ENCODE results near the gene LRRC43. TPM values are rescaled to one million over a fixed set of nuclear protein-coding genes. Genes with fewer than 3 reads are reported as not detected.

LRRC43 gene
- total RNA-seq, 4 donors from 2014 or later = not detected

DNA sequence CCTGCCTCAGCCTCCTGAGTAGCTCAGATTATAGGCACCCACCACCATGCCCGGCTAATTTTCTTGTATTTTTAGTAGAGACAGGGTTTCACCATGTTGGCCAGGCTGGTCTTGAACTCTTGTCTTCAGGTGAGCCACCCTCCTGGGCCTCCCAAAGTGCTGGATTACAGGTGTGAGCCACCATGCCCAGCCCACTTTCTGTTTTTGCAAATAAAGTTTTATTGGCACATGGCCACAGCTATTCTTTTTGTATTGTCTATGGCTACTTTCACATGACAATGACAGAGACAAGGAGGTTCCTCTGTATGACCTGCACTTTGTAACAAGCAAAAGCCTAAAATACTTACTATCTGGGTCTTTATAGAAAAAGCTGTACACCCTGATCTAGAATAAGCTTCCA, 62.6 kb downstream of the LRRC43 start:
- Histone ChIP-seq H3K4me1 (no peaks in the 10 kb centered on the region), H3K36me3 (peaks cover 0 to 67% (median 0%) of the 10 kb centered on the region in 3 donors), H3K9me3 (no peaks in the 10 kb centered on the region), H3K27ac (peak overlapping the region in 3 of 4 donors; percentile 23 to 58 (median 44)), H3K4me3 (no peak overlapping the region), H3K27me3 (no peaks in the 10 kb centered on the region)
- no peak for TF ChIP-seq POLR2A (IDR thresholded peaks at IDR 0.05)
- TF ChIP-seq, protein P1, sequence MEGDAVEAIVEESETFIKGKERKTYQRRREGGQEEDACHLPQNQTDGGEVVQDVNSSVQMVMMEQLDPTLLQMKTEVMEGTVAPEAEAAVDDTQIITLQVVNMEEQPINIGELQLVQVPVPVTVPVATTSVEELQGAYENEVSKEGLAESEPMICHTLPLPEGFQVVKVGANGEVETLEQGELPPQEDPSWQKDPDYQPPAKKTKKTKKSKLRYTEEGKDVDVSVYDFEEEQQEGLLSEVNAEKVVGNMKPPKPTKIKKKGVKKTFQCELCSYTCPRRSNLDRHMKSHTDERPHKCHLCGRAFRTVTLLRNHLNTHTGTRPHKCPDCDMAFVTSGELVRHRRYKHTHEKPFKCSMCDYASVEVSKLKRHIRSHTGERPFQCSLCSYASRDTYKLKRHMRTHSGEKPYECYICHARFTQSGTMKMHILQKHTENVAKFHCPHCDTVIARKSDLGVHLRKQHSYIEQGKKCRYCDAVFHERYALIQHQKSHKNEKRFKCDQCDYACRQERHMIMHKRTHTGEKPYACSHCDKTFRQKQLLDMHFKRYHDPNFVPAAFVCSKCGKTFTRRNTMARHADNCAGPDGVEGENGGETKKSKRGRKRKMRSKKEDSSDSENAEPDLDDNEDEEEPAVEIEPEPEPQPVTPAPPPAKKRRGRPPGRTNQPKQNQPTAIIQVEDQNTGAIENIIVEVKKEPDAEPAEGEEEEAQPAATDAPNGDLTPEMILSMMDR (IDR thresholded peaks at IDR 0.05) = no peak
- DNase-seq = no peak

DNA sequence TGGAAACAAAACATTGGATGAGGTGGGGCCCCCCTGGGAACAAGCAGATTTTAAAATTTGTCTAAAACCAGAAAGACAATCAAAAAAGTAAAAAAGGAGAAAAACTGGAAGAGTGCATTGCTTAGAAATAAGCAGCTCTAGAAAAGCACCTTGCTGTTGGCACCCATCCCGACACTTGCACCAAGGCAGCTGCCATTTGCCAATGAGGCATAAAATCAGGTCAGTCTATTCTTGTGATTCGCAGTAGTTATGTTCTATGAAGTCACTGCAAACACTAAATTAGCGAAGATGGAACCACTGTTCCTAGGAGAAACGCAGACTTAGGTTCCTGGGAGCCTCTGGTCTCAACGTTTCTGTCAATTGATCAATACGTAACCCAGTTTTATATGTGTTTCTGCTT, 67.1 kb downstream of the LRRC43 start:
- Histone ChIP-seq H3K27ac (no peak overlapping the region), H3K9me3 (no peaks in the 10 kb centered on the region), H3K36me3 (peaks cover 0 to 50% (median 0%) of the 10 kb centered on the region in 3 donors), H3K4me1 (no peaks in the 10 kb centered on the region), H3K27me3 (no peaks in the 10 kb centered on the region), H3K4me3 (no peak overlapping the region)
- no peak for DNase-seq
- TF ChIP-seq, protein P1 (IDR thresholded peaks at IDR 0.05) = no peak
- TF ChIP-seq POLR2A (IDR thresholded peaks at IDR 0.05) = no peak

DNA sequence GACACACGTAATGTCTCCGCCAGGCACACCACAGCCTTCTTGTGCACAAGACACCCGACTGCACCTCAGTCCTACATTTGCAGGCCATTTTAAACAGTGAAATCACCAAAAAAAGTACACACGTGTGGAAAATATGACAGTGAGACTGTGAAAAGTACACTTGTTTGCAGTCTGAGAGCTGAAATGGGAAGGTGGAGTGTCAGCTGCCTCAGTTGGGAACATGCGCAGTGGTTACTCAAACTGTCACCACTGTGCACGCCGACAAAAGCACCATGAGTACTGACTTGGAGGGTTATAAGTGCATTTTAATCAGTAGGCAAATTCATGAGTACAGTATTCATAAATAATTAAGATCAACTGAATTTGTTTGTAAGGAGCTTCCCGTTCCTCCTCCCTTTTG, 67.6 kb downstream of the LRRC43 start:
- no peak for DNase-seq
- TF ChIP-seq POLR2A (IDR thresholded peaks at IDR 0.05) = no peak
- TF ChIP-seq, protein P1 (IDR thresholded peaks at IDR 0.05) = no peak
- no peaks in the 10 kb centered on the region for H3K9me3 ChIP-seq
- H3K4me3 ChIP-seq = no peak overlapping the region
- peaks cover 0 to 50% (median 0%) of the 10 kb centered on the region in 3 donors for H3K36me3 ChIP-seq
- no peaks in the 10 kb centered on the region for H3K4me1 ChIP-seq
- no peak overlapping the region for H3K27ac ChIP-seq
- no peaks in the 10 kb centered on the region for H3K27me3 ChIP-seq

Small RNAs within 50 kb of the gene (small RNA-seq; reads per million reads assigned to genes)
- 0 to 0.64 reads per million in 2 donors for gene DIABLO

Other genes with a start within 250 kb of the LRRC43 start
- 10 to 100 TPM in 1 of 4 donors, 1 to 10 TPM in 3; 3.3 to 23.9 (median 4.4) TPM for gene BCL7A, start 161.2 kb upstream of the LRRC43 start, total RNA-seq
- 100 to 1,000 TPM in 2 of 4 donors, 10 to 100 TPM in 2; 41.5 to 157 (median 98.3) TPM for gene MLXIP, start 104.4 kb upstream of the LRRC43 start, total RNA-seq
- gene IL31, start 8.9 kb upstream of the LRRC43 start, total RNA-seq = not detected
- under 1 TPM in 1 of 4 donors, not detected in 3; 0.70 TPM for gene B3GNT4, start 20.6 kb downstream of the LRRC43 start, total RNA-seq
- gene DIABLO, start 42.9 kb downstream of the LRRC43 start, total RNA-seq = 10 to 100 TPM; 51.3 to 64.1 (median 56.1) TPM
- 10 to 100 TPM; 13.1 to 18.2 (median 16.7) TPM for gene VPS33A, start 83.4 kb downstream of the LRRC43 start, total RNA-seq
- 100 to 1,000 TPM in 1 of 4 donors, 10 to 100 TPM in 3; 55.7 to 167 (median 86.0) TPM for gene CLIP1, start 239.5 kb downstream of the LRRC43 start, total RNA-seq